Measurements from ENCODE around the gene TMED6. TPM values are rescaled to one million over a fixed set of nuclear protein-coding genes. Genes with fewer than 3 reads are reported as not detected.

TMED6 gene
- not detected in 2 replicates for total RNA-seq (2014; rRNA removed; shearing (Covaris generic))

- no peak for DNase-seq (ENCODE audit: low read depth)
Measured at GRCh38 chr16:69351309-69352027, at the start of gene TMED6. Gene TMED6 (minus strand): TSS chr16:69351786. CDS start chr16:69351753, 33 bp downstream.

DNA sequence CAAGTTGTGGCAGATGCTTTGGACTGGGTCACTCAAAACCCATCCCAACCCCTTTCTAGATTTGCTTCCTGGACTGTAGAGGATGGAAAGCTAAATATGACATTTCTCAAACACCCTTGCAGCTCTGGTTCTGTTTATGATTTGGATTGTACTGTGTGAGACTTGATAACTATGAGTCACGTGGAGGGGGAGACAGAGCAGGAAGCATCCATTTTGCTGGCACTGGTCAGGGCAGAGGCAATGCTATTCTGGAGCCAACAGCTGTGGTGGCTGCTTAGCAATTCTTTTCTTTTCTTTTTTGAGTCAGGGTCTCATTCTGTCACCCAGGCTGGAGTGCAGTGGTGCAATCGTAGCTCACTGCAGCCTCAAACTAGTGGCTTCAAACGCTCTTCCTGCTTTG lies 47.8 kb upstream of the TMED6 start:
- peak; percentile 14 for DNase-seq (ENCODE audit: low read depth)

DNA sequence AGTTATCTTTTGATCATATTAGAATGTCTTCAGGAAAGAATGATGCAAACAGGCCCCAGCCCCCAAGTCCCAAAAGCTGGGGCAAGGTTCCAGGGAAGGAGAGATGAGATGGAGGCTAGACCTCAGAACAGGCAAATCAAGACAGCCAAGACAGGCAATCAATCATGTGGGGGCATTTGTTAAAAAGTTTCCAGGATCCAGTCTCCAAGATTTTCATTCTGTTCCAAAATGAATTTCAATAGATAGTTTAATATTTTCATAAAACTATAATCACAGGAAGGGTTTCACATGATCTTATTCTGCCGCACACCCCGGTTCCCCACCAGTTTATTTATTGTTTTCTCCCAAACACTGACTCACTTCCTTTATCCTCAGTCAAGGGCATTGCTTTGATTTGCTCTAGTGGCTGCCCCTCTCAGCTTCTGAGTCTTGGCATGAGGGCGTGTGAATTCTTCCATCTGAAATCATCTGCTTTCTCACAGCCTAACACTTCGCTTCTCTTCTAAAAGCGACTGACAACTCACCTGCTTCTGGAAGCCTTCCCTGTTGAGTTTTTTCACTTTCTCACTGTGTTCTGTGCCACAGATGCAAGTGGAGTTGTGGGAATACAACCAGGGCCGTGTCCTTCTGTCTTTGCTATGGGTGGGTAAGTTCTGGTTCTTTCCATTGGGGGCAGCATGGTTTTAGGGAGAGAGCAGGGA lies 46.4 kb upstream of the TMED6 start:
- DNase-seq (ENCODE audit: low read depth): peak; percentile 67

GRCh38 chr16:69396187-69397061 lies 44.8 kb upstream of the TMED6 start:
- peak; percentile 66 for DNase-seq (ENCODE audit: low read depth)

- no peak for DNase-seq (ENCODE audit: low read depth)
Measured at GRCh38 chr16:69395859-69396186, 44.2 kb upstream of the TMED6 start.

GRCh38 chr16:69393898-69394849 lies 42.6 kb upstream of the TMED6 start:
- DNase-seq (ENCODE audit: low read depth): no peak

GRCh38 chr16:69386596-69386995 lies 35.0 kb upstream of the TMED6 start:
- peak; percentile 41 for DNase-seq (ENCODE audit: low read depth)

GRCh38 chr16:69384974-69385373 lies 33.4 kb upstream of the TMED6 start:
- no peak for DNase-seq (ENCODE audit: low read depth)

GRCh38 chr16:69382421-69382820 lies 30.8 kb upstream of the TMED6 start:
- DNase-seq (ENCODE audit: low read depth): no peak

DNA sequence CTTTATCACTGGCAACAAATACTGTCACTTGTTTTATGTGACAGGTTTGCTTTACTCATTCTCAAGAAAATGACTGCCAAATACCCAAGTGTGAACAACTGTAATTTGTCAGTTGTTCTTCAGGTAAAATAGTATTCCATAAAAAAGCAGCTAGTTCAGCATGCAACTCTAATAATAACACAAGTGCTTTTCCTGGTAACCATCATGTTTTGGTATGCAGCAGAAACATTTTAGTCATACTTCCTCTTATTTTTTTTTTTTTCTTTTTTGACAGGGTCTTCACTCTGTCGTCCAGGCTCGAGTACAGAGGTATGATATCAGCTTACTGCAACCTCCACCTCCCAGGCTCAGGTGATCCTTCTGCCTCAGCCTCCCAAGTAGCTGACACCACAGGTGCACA lies 29.6 kb upstream of the TMED6 start:
- DNase-seq (ENCODE audit: low read depth): no peak

DNA sequence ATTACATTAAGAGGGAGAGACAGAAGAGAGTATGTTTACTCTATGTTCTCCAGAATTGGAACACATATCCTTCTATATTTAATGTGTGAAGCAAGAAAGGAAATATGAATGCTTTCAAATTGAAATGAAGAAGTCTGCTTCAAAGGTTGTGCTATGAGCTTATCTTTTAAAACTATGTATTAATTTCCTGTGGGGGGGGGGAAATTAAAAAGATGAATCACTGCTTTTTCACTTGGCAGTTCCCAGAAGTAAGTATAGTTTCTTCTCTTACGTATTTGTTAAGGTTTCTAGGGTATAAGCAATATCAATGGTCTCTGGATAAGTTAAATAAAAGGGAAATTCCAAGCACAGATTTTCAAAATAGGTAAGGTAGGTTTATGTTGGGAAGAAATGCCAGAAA lies 27.2 kb upstream of the TMED6 start:
- no peak for DNase-seq (ENCODE audit: low read depth)

DNA sequence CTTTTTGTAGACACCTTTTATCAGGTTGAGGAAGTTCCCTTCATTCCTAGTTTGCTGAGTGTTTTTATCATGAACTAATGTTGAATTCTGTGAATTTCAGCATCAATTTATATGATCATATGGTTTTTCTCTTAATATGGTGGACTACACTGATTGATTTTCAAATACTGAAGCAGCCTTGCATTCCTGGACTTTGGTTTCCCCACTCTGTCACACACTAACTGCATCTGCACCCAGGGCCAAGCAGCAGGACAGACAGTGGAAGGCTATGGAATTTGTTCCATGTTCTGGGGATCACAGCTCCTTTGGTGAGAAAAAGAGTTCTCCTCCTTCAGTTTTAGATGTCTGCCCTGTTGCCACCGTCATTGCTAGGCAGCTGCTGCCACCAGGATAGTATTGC lies 26.4 kb upstream of the TMED6 start:
- DNase-seq (ENCODE audit: low read depth): no peak

GRCh38 chr16:69376393-69377059 lies 24.9 kb upstream of the TMED6 start:
- DNase-seq (ENCODE audit: low read depth): no peak

DNA sequence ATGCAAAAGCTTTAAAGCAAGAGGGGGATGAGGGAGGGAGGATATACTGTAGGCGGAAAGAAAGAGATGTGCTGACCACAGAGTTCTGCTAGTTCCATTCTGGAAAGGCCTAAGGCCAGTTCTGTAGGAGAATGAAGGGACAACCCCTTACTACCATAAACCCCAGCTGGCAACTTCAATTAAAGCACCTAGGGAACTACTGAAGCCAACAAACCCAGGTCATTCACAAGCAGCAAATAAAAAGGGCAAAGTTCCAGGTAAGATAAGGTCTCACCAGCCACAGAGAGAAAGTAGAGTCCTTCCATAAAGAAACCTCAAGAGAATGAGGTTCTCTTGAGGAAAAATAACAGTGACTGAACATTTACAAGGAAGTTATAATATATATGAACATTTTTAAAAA lies 21.4 kb upstream of the TMED6 start:
- no peak for DNase-seq (ENCODE audit: low read depth)

DNA sequence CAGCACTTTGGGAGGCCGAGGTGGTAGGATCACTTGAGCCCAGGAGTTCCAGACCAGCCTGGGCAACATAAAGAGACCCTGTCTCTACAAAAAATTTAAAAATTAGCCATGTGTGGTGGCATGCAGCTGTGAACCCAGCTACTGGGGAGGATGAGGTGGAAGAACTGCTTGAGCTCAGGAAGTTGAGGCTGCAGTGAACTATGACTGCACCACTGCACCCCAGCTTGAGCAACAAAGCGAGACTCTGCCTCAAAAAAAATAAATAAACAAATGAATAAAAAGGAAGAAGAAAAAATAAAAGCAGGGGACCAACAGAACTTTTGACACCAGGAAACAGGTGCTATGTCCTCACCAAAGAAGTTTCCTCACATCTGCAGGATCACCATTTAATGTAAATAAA lies 20.0 kb upstream of the TMED6 start:
- DNase-seq (ENCODE audit: low read depth): no peak

- DNase-seq (ENCODE audit: low read depth): no peak
Measured at GRCh38 chr16:69368866-69369265, 17.3 kb upstream of the TMED6 start.

DNA sequence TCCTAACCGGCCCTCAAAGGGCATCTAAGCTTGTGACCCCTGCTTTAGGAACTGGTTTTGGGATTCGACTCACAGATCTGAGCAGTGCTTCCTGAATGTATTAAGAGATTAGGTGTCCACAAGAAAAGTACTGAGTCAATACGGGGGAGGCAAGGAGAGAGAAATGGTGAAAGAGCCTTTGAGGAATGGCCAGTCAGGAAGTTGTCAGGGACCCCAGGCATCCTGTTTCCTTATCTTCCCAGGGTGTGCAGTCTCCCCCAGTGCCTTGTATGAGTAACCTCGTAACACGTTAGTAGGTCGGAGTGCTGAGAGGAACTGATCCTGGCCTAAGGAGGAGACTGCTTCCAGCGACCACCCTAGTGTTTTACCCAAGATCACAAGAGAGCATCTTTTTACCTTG lies 16.4 kb upstream of the TMED6 start:
- DNase-seq (ENCODE audit: low read depth): no peak

GRCh38 chr16:69366431-69366830 lies 14.8 kb upstream of the TMED6 start:
- no peak for DNase-seq (ENCODE audit: low read depth)

- DNase-seq (ENCODE audit: low read depth): no peak
Measured at GRCh38 chr16:69365901-69366300, 14.3 kb upstream of the TMED6 start.

DNA sequence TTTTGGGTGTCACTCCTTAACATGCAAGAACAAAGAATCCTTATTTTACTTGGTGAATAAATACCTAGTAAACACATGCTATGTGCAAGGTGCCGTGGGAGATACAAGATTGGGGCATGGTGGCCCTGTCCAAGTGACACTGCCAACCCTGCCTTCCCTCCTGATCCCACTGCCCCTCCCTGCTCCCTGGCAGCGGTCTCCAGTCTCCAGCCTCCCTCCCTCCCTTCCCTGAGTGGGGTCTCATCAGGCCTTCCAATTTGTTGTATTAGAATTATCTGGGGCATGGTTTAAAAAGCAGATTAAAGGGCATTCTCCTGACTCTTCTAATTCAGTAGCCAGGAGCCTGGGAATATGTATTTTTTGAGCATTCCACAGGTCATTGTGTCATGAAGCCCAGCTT lies 12.5 kb upstream of the TMED6 start:
- no peak for DNase-seq (ENCODE audit: low read depth)

- no peak for DNase-seq (ENCODE audit: low read depth)
Measured at GRCh38 chr16:69363281-69363717, 11.7 kb upstream of the TMED6 start.
